KOPT-K1 (cell line): Measurements from ENCODE around the gene UNC5A.

ENCODE experiments used
- H3K27ac ChIP-seq: fragments of 200-600 bp; sonication (generic); 2 replicates; pipeline ENCODE4 v1.5.1; 2016; ENCODE audit warnings: antibody characterized with exemption, mild to moderate bottlenecking, low read depth, low read length; ENCODE audit not compliant: poor library complexity, severe bottlenecking
- H3K36me3 ChIP-seq: fragments of 200-600 bp; sonication (generic); 2 replicates; pipeline ENCODE4 v1.5.1; 2017; ENCODE audit warnings: antibody characterized with exemption, mild to moderate bottlenecking, low read length, moderate library complexity; ENCODE audit not compliant: insufficient read depth
- H3K9me3 ChIP-seq: fragments of 200-600 bp; sonication (generic); 2 replicates; pipeline ENCODE4 v1.5.1; 2017; ENCODE audit warnings: antibody characterized with exemption, low read length, mild to moderate bottlenecking; ENCODE audit not compliant: insufficient read depth, poor library complexity, severe bottlenecking

Gene UNC5A

DNA sequence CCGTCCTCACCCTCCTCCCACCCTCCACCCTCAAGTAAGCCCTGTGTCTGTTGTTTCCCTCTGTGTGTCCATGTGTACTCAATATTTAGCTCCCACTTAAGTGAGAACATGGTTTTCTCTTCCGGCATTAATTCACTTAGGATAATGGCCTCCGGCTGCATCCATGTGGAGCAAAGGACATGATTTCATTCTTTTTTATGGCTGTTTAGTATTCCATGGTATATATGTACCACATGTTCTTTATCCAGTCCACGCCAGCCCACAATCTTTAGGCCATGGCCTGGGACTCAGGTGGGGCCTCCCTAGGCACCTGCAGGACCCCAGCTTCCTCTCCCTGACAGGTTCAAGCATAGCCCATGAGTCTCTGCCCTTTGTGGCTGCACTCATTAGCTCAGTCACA lies 22.9 kb downstream of the UNC5A start:
- H3K36me3 ChIP-seq = no peaks in the 10 kb centered on the region
- no peaks in the 10 kb centered on the region for H3K9me3 ChIP-seq
- H3K27ac ChIP-seq = no peak overlapping the region

DNA sequence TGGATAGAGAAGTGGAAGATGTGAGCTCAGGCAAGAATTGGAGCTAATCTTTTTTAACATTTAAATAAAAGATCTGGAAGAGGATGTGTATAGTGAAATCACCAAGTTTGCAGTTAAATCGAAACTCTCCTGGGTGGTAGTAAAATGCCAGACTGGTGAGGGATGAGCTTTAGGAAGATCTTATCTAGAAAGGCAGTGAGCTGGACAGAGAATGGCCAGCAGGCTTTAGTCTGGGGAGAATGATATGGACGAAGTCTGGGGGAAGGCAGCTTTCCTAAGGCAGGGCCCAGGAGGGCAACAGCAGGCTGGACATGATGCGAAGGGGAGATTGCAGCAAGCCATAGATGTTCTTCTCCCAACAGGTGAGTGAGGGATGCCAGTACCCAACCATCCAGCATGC lies 25.6 kb downstream of the UNC5A start:
- no peaks in the 10 kb centered on the region for H3K36me3 ChIP-seq
- no peaks in the 10 kb centered on the region for H3K9me3 ChIP-seq
- no peak overlapping the region for H3K27ac ChIP-seq

DNA sequence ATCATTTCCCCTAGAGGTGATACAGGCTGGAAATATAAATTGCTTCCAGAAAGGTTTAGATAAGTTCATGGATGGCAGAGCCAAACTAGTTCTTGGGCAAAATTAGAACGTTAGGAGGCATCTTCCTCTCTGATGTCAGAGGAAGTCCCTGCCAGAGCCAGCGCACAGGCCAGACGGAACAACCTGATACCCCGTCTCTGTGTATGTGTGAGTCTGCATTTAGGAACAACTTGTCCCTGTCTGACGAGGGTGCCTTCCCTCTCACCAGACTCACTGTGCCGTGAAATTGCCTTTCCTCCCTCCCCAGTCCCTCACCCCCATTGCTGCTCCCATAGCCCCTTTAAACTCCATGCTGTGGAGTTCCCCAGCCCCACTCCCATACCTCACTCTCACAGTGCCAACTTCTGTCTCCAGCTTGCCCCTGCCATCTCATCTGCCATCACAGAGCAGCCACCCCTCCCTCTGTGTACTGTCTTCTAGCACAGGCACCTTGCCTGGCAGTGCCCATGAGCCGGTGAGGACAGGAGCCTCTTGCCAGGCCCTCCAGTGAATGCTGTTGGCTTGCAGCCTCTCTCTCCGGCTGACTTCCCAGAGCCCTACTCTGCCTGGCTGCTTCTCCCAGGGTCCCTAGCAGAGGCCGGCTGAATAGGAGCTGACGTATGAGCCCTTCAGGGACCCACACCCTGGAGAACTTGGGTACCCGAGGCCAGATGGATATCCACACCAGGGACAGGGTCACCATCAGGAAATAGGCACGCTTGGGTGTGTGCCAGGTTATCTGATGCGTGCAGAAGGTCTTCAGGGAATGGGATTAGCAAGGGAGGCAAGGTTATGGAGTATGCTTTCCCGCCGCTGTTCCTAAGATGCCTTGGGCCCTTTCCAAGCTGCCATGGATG lies 26.7 kb downstream of the UNC5A start:
- no peaks in the 10 kb centered on the region for H3K9me3 ChIP-seq
- no peaks in the 10 kb centered on the region for H3K36me3 ChIP-seq
- H3K27ac ChIP-seq = no peak overlapping the region

DNA sequence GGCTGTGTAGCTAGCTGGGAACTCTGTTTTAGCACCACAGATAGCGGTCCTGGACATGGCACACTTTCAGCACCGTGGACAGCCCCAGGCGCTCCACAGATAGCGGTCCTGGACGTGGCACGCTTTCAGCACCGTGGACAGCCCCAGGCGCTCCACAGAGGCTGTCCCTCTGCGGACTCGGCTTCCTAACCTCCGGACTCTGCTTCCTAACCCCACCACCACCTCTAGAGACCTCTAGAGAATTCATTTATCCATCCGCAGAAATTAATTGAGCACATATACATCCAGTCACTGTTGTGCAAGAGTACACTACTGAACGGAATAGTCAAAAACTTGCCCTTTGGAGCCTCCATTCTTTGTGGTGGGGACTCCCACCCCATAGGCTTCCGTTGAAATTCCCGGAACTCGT lies 27.4 kb downstream of the UNC5A start:
- H3K27ac ChIP-seq = no peak overlapping the region
- no peaks in the 10 kb centered on the region for H3K36me3 ChIP-seq

DNA sequence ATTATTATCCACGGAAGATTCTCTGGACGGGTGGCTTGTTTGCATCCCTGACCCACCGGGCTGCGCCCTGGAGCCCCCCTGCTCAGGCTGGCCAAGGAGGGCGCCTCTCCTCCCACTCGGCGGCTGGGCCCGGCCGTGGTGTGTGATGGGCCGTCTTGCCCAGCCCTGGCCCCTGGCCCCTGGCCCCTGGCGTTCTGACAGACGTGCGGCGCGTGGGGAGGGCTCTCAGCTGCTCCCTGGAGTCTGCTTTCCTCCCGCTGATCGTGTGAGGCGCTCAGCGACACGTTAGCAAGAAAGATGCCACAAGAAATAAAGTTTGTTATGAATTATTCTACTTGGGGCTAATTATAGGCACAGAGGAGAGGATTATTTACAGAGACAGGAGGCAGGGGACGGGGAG lies 33.3 kb downstream of the UNC5A start:
- Histone ChIP-seq H3K36me3 (no peaks in the 10 kb centered on the region), H3K9me3 (no peaks in the 10 kb centered on the region), H3K27ac (no peak overlapping the region)

More for the DNA sequence above, 27.4 kb downstream of the UNC5A start:
- no peaks in the 10 kb centered on the region for H3K9me3 ChIP-seq

DNA sequence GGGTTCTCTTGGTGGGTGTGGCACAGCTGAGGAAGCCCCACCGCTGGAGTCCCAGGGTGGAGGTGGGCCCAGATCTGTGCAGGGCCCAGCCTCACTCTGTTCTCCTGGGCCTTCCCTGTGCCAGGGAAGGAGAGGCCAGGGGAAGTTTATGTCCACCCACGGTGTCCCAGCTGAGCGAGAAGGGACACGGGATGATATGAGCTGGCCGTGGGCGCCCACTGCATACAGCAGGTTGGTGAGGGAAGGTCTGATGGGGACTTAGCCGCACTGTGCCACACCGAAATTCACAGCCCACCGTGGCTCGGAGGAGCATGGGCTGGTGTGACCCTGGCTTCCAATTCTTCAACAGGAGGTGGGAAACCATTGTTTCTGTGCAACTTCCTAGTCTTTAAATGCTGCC lies 33.9 kb downstream of the UNC5A start:
- Histone ChIP-seq H3K36me3 (no peaks in the 10 kb centered on the region), H3K27ac (no peak overlapping the region), H3K9me3 (no peaks in the 10 kb centered on the region)

DNA sequence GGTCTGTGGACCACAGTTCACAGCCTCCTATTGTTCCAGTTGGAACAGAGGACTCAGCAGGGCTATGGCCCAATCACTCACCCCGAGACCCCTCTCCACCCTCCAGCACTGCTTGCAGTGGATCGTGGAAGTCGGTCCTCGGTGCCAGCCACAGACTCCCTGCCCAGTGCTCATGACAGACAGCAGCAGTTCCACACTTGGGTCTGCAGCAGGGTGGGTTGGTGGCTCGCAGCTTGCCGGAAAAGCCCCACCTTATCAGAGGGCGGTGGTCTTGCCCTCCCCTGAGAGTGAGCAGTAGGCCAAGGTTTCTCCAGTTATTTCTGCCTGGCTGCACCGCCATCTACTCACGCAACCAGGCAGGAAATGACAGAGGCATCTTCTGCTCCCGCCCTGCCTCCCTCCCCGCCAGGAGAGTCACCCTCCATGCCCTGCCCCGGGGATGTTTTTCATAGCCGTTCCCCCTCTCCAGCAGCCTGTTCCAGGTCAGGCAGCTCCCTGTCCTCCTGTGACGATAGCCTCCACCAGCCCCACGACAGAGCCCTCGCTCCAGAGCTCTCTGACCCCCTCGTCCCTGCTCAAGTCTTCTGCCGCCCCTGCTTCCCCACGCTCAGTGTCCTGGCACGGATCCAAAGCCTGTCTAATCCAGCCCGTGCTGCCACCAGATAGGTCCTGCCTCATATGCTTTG lies 34.5 kb downstream of the UNC5A start:
- no peaks in the 10 kb centered on the region for H3K9me3 ChIP-seq
- no peak overlapping the region for H3K27ac ChIP-seq
- no peaks in the 10 kb centered on the region for H3K36me3 ChIP-seq

DNA sequence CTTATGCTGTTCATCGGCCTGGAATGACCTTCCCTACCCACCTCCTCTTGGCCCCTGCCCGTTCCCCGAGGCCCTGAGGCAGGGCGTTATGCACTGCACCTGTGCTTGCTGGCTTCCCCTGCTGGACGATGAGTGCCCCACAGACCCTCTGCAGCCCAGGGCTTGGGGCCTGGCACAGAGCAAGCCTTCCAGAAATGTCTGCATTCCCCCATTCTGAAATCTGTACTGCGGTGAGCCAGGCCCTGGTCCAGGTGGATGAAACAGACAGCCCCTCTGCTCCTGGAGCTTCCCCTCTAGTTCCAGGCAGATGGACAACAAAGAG lies 35.0 kb downstream of the UNC5A start:
- no peaks in the 10 kb centered on the region for H3K36me3 ChIP-seq
- no peak overlapping the region for H3K27ac ChIP-seq
- no peaks in the 10 kb centered on the region for H3K9me3 ChIP-seq

DNA sequence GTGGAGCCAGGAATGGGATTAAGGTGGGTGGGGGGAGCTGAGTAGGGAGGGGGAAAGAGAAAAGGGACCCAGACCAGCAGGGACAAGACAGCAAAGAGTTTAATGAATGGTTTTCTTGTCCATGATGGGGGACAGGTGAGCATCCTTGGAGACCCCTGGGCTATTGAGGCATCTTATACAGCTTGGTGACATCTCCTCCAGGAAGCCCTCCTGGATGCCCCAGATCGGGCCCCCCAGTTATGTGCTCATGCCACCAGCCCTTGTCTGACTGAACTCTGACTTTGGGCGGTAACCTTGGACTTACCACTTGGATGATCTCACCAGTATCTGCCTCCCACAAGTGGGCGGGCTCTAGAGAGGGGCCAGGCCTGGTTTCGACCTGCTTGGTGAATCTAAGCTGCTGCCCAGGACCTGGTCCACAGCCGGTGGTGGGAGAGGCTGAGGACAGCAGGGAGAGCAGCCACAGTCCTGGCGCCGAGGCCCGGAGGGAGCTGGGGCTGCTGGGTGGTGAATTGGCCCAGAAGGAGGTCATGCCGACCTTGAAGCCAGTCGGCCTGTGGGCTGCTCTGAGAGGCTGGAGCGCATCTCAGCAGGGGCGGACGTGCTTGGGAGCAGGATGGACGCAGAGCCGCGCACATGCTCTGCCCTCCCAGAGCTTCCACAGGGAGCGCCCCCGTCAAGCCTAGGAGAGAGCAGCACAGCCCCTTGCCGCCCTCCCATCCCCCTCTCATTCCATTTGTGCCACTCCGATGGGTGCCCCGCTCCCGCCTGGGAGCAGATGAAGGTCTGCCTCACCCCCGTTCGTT lies 36.2 kb downstream of the UNC5A start:
- Histone ChIP-seq H3K27ac (no peak overlapping the region), H3K9me3 (no peaks in the 10 kb centered on the region), H3K36me3 (no peaks in the 10 kb centered on the region)

DNA sequence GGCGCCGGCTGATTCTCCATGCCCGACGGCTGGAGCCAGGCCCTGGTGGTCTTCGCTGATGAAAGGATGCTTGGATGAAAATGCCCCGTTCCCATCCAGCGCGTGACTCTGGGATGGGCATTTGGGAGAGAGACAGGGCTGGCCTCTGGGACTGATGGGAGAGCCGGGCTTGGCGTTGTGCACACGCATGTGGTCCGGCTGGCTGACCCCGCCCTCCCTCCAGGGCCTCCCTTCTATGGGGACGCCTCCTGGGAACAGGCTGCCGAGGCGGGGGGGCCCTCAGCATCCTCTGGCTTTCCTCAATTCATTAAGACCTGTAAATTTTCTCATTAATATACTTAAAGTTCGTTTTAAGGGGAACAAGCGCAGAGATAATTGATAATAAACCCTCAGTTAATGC lies 36.8 kb downstream of the UNC5A start:
- Histone ChIP-seq H3K36me3 (no peaks in the 10 kb centered on the region), H3K9me3 (no peaks in the 10 kb centered on the region), H3K27ac (no peak overlapping the region)

DNA sequence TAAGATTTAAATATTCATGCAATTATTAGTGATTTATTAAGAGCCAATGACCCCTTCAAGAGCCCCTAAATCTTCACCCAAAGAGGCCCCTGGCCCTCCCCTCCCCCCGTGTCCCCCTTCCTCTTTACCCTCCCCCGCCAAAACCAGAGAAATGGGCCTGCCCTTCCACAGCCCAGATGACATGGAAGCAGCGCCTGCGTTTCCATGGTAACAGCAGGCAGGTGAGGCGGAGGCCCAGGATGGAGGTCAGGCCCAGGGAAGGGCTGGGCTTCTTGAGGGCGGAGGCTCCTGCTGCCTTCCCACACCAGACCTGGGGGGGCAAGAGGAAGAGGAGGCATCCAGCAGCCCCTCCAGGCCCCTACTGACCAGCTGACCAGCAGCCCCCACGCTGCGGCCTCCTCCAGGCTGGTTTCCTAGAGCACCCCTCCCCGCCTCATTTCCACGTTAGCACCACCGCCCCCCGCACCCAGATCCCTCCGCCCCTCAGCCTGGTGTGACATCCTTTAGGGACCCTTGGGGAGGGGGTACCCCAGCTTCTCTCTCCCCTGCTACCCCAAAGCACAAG lies 37.4 kb downstream of the UNC5A start:
- Histone ChIP-seq H3K36me3 (no peaks in the 10 kb centered on the region), H3K27ac (no peak overlapping the region), H3K9me3 (no peaks in the 10 kb centered on the region)

DNA sequence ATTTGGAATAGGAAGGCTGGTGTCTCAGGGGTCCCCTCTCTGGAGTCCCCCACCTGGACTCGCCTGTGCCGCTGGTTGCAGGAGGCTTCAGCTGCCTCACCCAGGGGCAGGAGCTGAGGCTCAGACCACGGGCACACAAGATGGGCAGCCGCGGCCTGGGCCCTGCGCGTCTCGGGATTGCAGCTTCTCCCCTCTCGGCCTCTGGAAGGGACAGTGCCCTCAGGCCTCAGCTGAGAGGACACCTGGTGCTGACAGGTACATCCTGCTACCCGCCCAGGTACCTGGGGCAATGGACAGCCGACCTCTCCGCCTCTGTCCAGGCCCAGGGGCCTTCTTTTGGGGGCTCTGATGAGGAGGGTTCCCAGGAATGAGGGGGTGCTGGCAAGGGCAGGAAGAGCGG lies 38.3 kb downstream of the UNC5A start:
- Histone ChIP-seq H3K27ac (no peak overlapping the region), H3K36me3 (no peaks in the 10 kb centered on the region), H3K9me3 (no peaks in the 10 kb centered on the region)

DNA sequence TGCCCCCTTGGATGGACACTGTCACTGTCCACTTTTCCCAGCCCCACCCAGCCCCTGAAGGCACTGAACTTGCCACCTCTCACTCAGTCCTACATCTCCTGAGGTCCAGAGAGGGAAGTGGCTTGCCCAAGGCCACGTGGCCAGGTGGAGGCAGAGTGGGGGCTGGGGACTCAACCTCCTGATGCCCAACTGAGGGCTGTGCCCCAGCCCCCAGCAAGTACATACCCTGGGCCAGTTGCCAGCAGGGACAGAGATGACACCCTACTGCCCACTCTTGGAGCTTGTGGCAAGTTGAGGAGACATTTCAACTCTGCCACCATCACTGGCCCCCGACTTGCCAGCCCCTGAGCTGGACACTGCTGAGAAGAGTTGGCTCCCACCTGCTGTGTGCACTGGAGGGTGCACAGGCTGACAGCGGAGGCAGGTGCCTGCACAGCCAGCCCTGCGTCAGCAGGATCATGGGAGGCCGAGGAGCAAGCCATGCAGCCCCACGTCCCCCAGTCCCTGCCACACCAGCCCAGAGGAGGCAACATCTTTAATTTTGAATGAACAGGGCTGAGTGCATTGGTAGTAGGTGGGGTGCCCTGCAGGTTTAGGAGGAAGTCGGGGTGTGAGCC lies 39.4 kb downstream of the UNC5A start:
- Histone ChIP-seq H3K27ac (no peak overlapping the region), H3K36me3 (no peaks in the 10 kb centered on the region), H3K9me3 (no peaks in the 10 kb centered on the region)

DNA sequence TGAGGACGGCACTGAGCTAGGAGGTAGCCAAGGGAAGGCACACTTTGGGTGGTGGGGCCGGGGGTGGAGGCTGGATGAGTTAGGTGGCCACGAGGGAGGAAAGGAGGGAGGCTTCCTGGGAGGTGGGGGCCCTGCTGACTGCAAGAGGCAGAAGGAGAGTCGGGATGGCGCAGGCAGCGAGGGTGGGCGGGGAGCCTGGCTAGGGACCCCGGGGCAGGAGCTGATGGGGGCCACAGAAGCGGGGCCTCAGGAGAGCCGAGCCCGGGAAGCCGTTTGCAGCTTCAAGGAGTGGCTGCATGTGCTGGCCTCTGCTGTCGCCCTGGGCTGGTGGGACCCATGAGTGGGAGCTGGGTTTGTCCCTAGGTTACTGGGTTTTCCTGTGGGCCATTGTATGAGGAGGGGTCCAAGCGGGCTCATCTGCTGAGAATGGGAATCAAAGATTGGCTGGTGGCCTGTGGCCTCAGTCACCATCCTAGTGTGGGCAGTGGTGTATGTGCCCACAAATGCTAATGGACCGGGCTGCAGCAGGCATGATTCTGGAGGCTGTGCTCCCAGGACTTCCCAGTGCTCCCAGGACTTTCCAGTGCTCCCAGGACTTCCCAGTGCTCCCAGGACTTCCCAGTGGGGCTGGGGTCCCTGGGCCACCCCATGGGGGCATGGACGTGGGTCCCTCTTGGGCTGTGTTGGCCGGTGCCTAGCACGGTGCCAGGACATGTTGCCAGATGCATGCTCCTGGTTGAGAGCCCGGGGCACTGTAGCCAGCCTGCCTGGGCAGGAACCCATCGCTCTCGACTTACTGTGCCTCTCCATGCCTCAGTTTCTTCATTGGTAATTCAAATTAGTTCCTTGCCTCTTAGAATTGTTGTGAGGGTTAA lies 40.2 kb downstream of the UNC5A start:
- no peaks in the 10 kb centered on the region for H3K9me3 ChIP-seq
- no peaks in the 10 kb centered on the region for H3K36me3 ChIP-seq
- no peak overlapping the region for H3K27ac ChIP-seq
